K562 (cell line): ENCODE results near the gene SAMD9. TPM values are rescaled to one million over a fixed set of nuclear protein-coding genes. Genes with fewer than 3 reads are reported as not detected.

Source experiments
- BCOR ChIP-seq: fragments of 450-650 bp; IDR thresholded peaks from 2 replicates; pipeline ENCODE4 v1.6.1; 2016
- CCAR2 ChIP-seq: fragments of 200-400 bp; formaldehyde crosslinking; IDR thresholded peaks from 2 replicates; pipeline ENCODE4 v1.6.1; 2017; ENCODE audit warnings: mild to moderate bottlenecking, low read depth, low read length
- DDX20 ChIP-seq: fragments of 450-650 bp; IDR thresholded peaks from 2 replicates; pipeline ENCODE4 v1.6.1; 2016; ENCODE audit warnings: missing genetic modification characterization, low read depth, mild to moderate bottlenecking, missing compliant biosample characterization, moderate library complexity
- JUND ChIP-seq, 2 experiments: IDR thresholded peaks; 2 replicates in 1 of 2; 3 replicates in 1 of 2; pipeline ENCODE4 v1.6.1; 2011; ENCODE audit warnings: borderline replicate concordance in 2 of 2, low read depth in 2 of 2, low read length in 2 of 2, improper control_type of control experiment in 1 of 2, missing biosample characterization in 1 of 2, missing genetic modification characterization in 1 of 2, missing genetic modification reagents in 1 of 2
- KAT7 ChIP-seq: sonication (generic); formaldehyde crosslinking; IDR thresholded peaks from 2 replicates; pipeline ENCODE4 v1.8.0; 2022; ENCODE audit warnings: missing genetic modification reagents, mild to moderate bottlenecking, borderline replicate concordance
- MAFK ChIP-seq: IDR thresholded peaks from 2 replicates; pipeline ENCODE4 v1.6.1; 2011; ENCODE audit warnings: low read length, improper control_type of control experiment
- NFATC3 ChIP-seq: fragments of 450-650 bp; IDR thresholded peaks from 2 replicates; pipeline ENCODE4 v1.6.1; 2017; ENCODE audit warnings: mild to moderate bottlenecking
- NR2C1 ChIP-seq, 2 experiments: fragments of 450-650 bp; IDR thresholded peaks; 2 replicates each; pipeline ENCODE4 v1.6.1; 2017; ENCODE audit warnings: mild to moderate bottlenecking in 2 of 2, antibody characterized with exemption in 1 of 2, inconsistent platforms in 1 of 2, missing compliant biosample characterization in 1 of 2, missing genetic modification characterization in 1 of 2
- NUFIP1 ChIP-seq: fragments of 450-650 bp; IDR thresholded peaks from 2 replicates; pipeline ENCODE4 v1.6.1; 2018; ENCODE audit not compliant: partially characterized antibody
- PURB ChIP-seq: sonication (generic); formaldehyde crosslinking; IDR thresholded peaks from 2 replicates; pipeline ENCODE4 v1.9.0; 2021; ENCODE audit warnings: low read depth, mild to moderate bottlenecking, missing genetic modification reagents
- TCFL5 ChIP-seq: fragments of 250-450 bp; sonication (Bioruptor Pico); conservative IDR thresholded peaks from 2 replicates; pipeline ENCODE4 v1.6.1; 2021; ENCODE audit warnings: mild to moderate bottlenecking, moderate library complexity, matching md5 sums
- YY1 ChIP-seq, 3 experiments: IDR thresholded peaks; 2 replicates each; pipeline ENCODE4 v1.6.1; 2011; ENCODE audit warnings: low read length in 2 of 3, mild to moderate bottlenecking in 2 of 3, moderate library complexity in 2 of 3, borderline replicate concordance in 1 of 3, control low read depth in 1 of 3, low read depth in 1 of 3; ENCODE audit not compliant: insufficient read depth in 3 of 3, insufficient replicate concordance in 2 of 3, control insufficient read depth in 1 of 3, insufficient read length in 1 of 3; ENCODE audit errors: extremely low read depth in 1 of 3
- ZBTB11 ChIP-seq, 3 experiments: fragments of 200-800 bp in 1 of 3; fragments of 250-450 bp in 1 of 3; fragments of 450-650 bp in 1 of 3; sonication (Bioruptor Pico) in 1 of 3; sonication (Bioruptor generic) in 1 of 3; formaldehyde crosslinking in 1 of 3; IDR thresholded peaks; 2 replicates each; pipeline versions ENCODE4 v1.6.1 to v1.8.0; 2016 to 2022; ENCODE audit warnings: mild to moderate bottlenecking in 2 of 3, missing genetic modification characterization in 2 of 3, missing compliant biosample characterization in 1 of 3, moderate library complexity in 1 of 3
- ZNF143 ChIP-seq: sonication (generic); formaldehyde crosslinking; IDR thresholded peaks from 2 replicates; pipeline ENCODE4 v1.9.0; 2022; ENCODE audit warnings: mild to moderate bottlenecking, missing genetic modification reagents
- polyA plus RNA-seq, 8 experiments: library from polyadenylated mRNA; depleted of rRNA in 4 of 8; stranded (reverse) in 5 of 8; unstranded in 3 of 8; fragments of >200 nt; fragmentation: Nextera tagmentation in 2 of 8; fragmentation: Illumina TruSeq in 1 of 8; extraction: Ambion mirVana in 2 of 8; extraction: Trizol in 1 of 8; gene quantifications; 2 replicates each; pipeline versions ENCODE4 v1.2.1 to v1.2.3, GENCODE V29; 2011 to 2014; ENCODE audit warnings: inconsistent platforms in 1 of 8, missing spikeins in 1 of 8
- total RNA-seq, 7 experiments: library from RNA; depleted of rRNA in 6 of 7; stranded (reverse); fragments of >200 nt in 6 of 7; fragmentation: Illumina TruSeq in 2 of 7; extraction: Trizol in 2 of 7; gene quantifications; 2 replicates each; pipeline versions ENCODE4 v1.2.1 to v1.2.3, GENCODE V29; 2011 to 2021; ENCODE audit warnings: low replicate concordance in 1 of 7
- TF ChIP-seq, protein P1 (sequence below): sonication (generic); formaldehyde crosslinking; IDR thresholded peaks from 2 replicates; pipeline ENCODE4 v1.8.1; 2023; ENCODE audit warnings: missing genetic modification reagents, mild to moderate bottlenecking, borderline replicate concordance
- TF ChIP-seq, protein P2 (sequence below): sonication (generic); formaldehyde crosslinking; IDR thresholded peaks from 2 replicates; pipeline ENCODE4 v1.8.0; 2022; ENCODE audit warnings: mild to moderate bottlenecking, missing genetic modification reagents, borderline replicate concordance

The SAMD9 gene
- total and polyA plus RNA-seq, 9 of the 15 experiments (the other 6 are each of a cell fraction or from before 2014, with no cell fraction given): 1.0 to 4.0 (median 1.9) TPM

- TF ChIP-seq YY1 (IDR thresholded peaks at IDR 0.05; ENCODE audit: borderline replicate concordance in 1 of 3, control insufficient read depth in 1 of 3, extremely low read depth in 1 of 3, insufficient read depth in 3 of 3, insufficient read length in 1 of 3, insufficient replicate concordance in 2 of 3, low read depth in 1 of 3, low read length in 2 of 3): no peak
- peak; percentile 85 for TF ChIP-seq DDX20 (tag)
- no peak for TF ChIP-seq CCAR2
- no peak for TF ChIP-seq BCOR
- TF ChIP-seq NR2C1 (IDR thresholded peaks at IDR 0.05): no peak
- TF ChIP-seq NR2C1 (tag; IDR thresholded peaks at IDR 0.05): peak; percentile 77
- TF ChIP-seq ZBTB11 (CRISPR knock-in tag; IDR thresholded peaks at IDR 0.05): peak in 1 of 3 experiments; percentile 64; a peak in 2 of 6 replicates
- TF ChIP-seq, protein P1, sequence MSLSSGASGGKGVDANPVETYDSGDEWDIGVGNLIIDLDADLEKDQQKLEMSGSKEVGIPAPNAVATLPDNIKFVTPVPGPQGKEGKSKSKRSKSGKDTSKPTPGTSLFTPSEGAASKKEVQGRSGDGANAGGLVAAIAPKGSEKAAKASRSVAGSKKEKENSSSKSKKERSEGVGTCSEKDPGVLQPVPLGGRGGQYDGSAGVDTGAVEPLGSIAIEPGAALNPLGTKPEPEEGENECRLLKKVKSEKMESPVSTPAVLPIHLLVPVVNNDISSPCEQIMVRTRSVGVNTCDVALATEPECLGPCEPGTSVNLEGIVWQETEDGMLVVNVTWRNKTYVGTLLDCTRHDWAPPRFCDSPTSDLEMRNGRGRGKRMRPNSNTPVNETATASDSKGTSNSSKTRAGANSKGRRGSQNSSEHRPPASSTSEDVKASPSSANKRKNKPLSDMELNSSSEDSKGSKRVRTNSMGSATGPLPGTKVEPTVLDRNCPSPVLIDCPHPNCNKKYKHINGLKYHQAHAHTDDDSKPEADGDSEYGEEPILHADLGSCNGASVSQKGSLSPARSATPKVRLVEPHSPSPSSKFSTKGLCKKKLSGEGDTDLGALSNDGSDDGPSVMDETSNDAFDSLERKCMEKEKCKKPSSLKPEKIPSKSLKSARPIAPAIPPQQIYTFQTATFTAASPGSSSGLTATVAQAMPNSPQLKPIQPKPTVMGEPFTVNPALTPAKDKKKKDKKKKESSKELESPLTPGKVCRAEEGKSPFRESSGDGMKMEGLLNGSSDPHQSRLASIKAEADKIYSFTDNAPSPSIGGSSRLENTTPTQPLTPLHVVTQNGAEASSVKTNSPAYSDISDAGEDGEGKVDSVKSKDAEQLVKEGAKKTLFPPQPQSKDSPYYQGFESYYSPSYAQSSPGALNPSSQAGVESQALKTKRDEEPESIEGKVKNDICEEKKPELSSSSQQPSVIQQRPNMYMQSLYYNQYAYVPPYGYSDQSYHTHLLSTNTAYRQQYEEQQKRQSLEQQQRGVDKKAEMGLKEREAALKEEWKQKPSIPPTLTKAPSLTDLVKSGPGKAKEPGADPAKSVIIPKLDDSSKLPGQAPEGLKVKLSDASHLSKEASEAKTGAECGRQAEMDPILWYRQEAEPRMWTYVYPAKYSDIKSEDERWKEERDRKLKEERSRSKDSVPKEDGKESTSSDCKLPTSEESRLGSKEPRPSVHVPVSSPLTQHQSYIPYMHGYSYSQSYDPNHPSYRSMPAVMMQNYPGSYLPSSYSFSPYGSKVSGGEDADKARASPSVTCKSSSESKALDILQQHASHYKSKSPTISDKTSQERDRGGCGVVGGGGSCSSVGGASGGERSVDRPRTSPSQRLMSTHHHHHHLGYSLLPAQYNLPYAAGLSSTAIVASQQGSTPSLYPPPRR (CRISPR knock-in tag): no peak
- TF ChIP-seq TCFL5 (CRISPR knock-in tag): no peak
- TF ChIP-seq ZNF143 (CRISPR knock-in tag): no peak
- no peak for TF ChIP-seq NUFIP1
- no peak for TF ChIP-seq JUND (IDR thresholded peaks at IDR 0.05; ENCODE audit: borderline replicate concordance, low read depth, low read length)
- TF ChIP-seq JUND (tag; IDR thresholded peaks at IDR 0.05; ENCODE audit: borderline replicate concordance, low read depth, low read length): peak; percentile 67; the same call in 1 of the 3 replicates
- TF ChIP-seq PURB (CRISPR knock-in tag): no peak
- no peak for TF ChIP-seq MAFK
- TF ChIP-seq, protein P2, sequence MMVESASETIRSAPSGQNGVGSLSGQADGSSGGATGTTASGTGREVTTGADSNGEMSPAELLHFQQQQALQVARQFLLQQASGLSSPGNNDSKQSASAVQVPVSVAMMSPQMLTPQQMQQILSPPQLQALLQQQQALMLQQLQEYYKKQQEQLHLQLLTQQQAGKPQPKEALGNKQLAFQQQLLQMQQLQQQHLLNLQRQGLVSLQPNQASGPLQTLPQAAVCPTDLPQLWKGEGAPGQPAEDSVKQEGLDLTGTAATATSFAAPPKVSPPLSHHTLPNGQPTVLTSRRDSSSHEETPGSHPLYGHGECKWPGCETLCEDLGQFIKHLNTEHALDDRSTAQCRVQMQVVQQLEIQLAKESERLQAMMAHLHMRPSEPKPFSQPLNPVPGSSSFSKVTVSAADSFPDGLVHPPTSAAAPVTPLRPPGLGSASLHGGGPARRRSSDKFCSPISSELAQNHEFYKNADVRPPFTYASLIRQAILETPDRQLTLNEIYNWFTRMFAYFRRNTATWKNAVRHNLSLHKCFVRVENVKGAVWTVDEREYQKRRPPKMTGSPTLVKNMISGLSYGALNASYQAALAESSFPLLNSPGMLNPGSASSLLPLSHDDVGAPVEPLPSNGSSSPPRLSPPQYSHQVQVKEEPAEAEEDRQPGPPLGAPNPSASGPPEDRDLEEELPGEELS (CRISPR knock-in tag): no peak
- no peak for TF ChIP-seq NFATC3
- no peak for TF ChIP-seq KAT7 (CRISPR knock-in tag)
These were observed 30.9 kb upstream of the SAMD9 start (continued) for GRCh38 chr7:93148727-93149126.
